Measurements from ENCODE around the gene CD300LB.
"Not testable (repeated sequence)": the region's sequence is repeated elsewhere in the genome, so short reads cannot be mapped to it uniquely, and the experiment has no call there.

The CD300LB gene

GRCh38 chr17:74563358-74563757 is 32.1 kb upstream of the CD300LB start:
- H3K4me3 ChIP-seq (ENCODE audit: control insufficient read depth in 1 of 7, extremely low read depth in 1 of 7, insufficient read depth in 4 of 7, low read depth in 2 of 7, low read length in 6 of 7): no peak overlapping the region
- H3K9me3 ChIP-seq (ENCODE audit: control extremely low read depth in 1 of 5, control insufficient read depth in 4 of 5, insufficient read depth in 2 of 5, low read depth in 1 of 5, low read length in 4 of 5): no peaks in the 10 kb centered on the region
- ChIA-PET CTCF (no interaction called here), POLR2A (no interaction called here)
- WGBS (ENCODE audit: insufficient coverage): 100% methylated on average over 1 of the region's 1 CpG
- no peaks in the 10 kb centered on the region for H3K36me3 ChIP-seq (ENCODE audit: control insufficient read depth in 4 of 4, insufficient read depth in 4 of 4, low read length in 3 of 4)
- no peak for DNase-seq
- H3K27me3 ChIP-seq (replicated peaks in 2 of 5; ENCODE audit: control insufficient read depth in 4 of 5, insufficient read depth in 5 of 5, low read length in 4 of 5): no peaks in the 10 kb centered on the region
- H3K27ac ChIP-seq (ENCODE audit: insufficient read depth in 1 of 2, low read depth in 1 of 2, low read length in 2 of 2, poor library complexity in 1 of 2, severe bottlenecking in 2 of 2): no peak overlapping the region
- H3K4me1 ChIP-seq (ENCODE audit: control extremely low read depth in 1 of 4, control insufficient read depth in 4 of 4, insufficient read depth in 4 of 4, low read length in 3 of 4): peaks cover 0 to 16% (median 8%) of the 10 kb centered on the region in 4 experiments

- ChIA-PET POLR2A (no interaction called here), CTCF (interaction anchor here (1.4 kb wide), 1 partner anchor 8 kb away, joined by 3 read pairs; no protein-coding TSS in a partner anchor)
- Histone ChIP-seq H3K36me3 (ENCODE audit: control insufficient read depth in 4 of 4, insufficient read depth in 4 of 4, low read length in 3 of 4) (no peaks in the 10 kb centered on the region), H3K27ac (ENCODE audit: insufficient read depth in 1 of 2, low read depth in 1 of 2, low read length in 2 of 2, poor library complexity in 1 of 2, severe bottlenecking in 2 of 2) (no peak overlapping the region), H3K4me1 (ENCODE audit: control extremely low read depth in 1 of 4, control insufficient read depth in 4 of 4, insufficient read depth in 4 of 4, low read length in 3 of 4) (peaks cover 0 to 8% (median 5%) of the 10 kb centered on the region in 4 experiments), H3K27me3 (replicated peaks in 2 of 5; ENCODE audit: control insufficient read depth in 4 of 5, insufficient read depth in 5 of 5, low read length in 4 of 5) (no peaks in the 10 kb centered on the region), H3K4me3 (ENCODE audit: control insufficient read depth in 1 of 7, extremely low read depth in 1 of 7, insufficient read depth in 4 of 7, low read depth in 2 of 7, low read length in 6 of 7) (no peak overlapping the region), H3K9me3 (ENCODE audit: control extremely low read depth in 1 of 5, control insufficient read depth in 4 of 5, insufficient read depth in 2 of 5, low read depth in 1 of 5, low read length in 4 of 5) (no peaks in the 10 kb centered on the region)
- peak in 1 of 3 donors; percentile 46 for DNase-seq
- 60% methylated on average over 2 of the region's 3 CpGs for WGBS (ENCODE audit: insufficient coverage)
Measured at GRCh38 chr17:74561586-74561985, 30.3 kb upstream of the CD300LB start.

GRCh38 chr17:74558882-74559519 is 27.7 kb upstream of the CD300LB start:
- Histone ChIP-seq H3K27ac (ENCODE audit: insufficient read depth in 1 of 2, low read depth in 1 of 2, low read length in 2 of 2, poor library complexity in 1 of 2, severe bottlenecking in 2 of 2) (no peak overlapping the region), H3K4me1 (ENCODE audit: control extremely low read depth in 1 of 4, control insufficient read depth in 4 of 4, insufficient read depth in 4 of 4, low read length in 3 of 4) (peaks cover 0 to 6% (median 2%) of the 10 kb centered on the region in 4 experiments), H3K36me3 (ENCODE audit: control insufficient read depth in 4 of 4, insufficient read depth in 4 of 4, low read length in 3 of 4) (no peaks in the 10 kb centered on the region), H3K9me3 (ENCODE audit: control extremely low read depth in 1 of 5, control insufficient read depth in 4 of 5, insufficient read depth in 2 of 5, low read depth in 1 of 5, low read length in 4 of 5) (no peaks in the 10 kb centered on the region), H3K27me3 (replicated peaks in 2 of 5; ENCODE audit: control insufficient read depth in 4 of 5, insufficient read depth in 5 of 5, low read length in 4 of 5) (no peaks in the 10 kb centered on the region), H3K4me3 (ENCODE audit: control insufficient read depth in 1 of 7, extremely low read depth in 1 of 7, insufficient read depth in 4 of 7, low read depth in 2 of 7, low read length in 6 of 7) (no peak overlapping the region)
- 38% methylated on average over 5 of the region's 6 CpGs for WGBS (ENCODE audit: insufficient coverage)
- ChIA-PET POLR2A (no interaction called here), CTCF (interaction anchor here (0.9 kb wide), 1 partner anchor 9 kb away, joined by 3 read pairs; the partner anchor contains the start of gene CD300H)
- peak in 1 of 3 donors; percentile 23 for DNase-seq

GRCh38 chr17:74558402-74558801 is 27.1 kb upstream of the CD300LB start:
- ChIA-PET CTCF (interaction anchor here (0.9 to 2.1 kb wide), 4 partner anchors 8 to 112 kb away, joined by 3 to 11 read pairs (median 4); partner anchors contain the start of gene CD300H), POLR2A (interaction anchor here (0.6 kb wide), 1 partner anchor 231 kb away, joined by 3 read pairs; no protein-coding TSS in a partner anchor)
- not testable (repeated sequence) for H3K27me3 ChIP-seq (replicated peaks in 2 of 5; ENCODE audit: control insufficient read depth in 4 of 5, insufficient read depth in 5 of 5, low read length in 4 of 5); H3K27ac ChIP-seq (ENCODE audit: insufficient read depth in 1 of 2, low read depth in 1 of 2, low read length in 2 of 2, poor library complexity in 1 of 2, severe bottlenecking in 2 of 2); H3K4me1 ChIP-seq (ENCODE audit: control extremely low read depth in 1 of 4, control insufficient read depth in 4 of 4, insufficient read depth in 4 of 4, low read length in 3 of 4); H3K9me3 ChIP-seq (ENCODE audit: control extremely low read depth in 1 of 5, control insufficient read depth in 4 of 5, insufficient read depth in 2 of 5, low read depth in 1 of 5, low read length in 4 of 5); DNase-seq; H3K36me3 ChIP-seq (ENCODE audit: control insufficient read depth in 4 of 4, insufficient read depth in 4 of 4, low read length in 3 of 4); H3K4me3 ChIP-seq (ENCODE audit: control insufficient read depth in 1 of 7, extremely low read depth in 1 of 7, insufficient read depth in 4 of 7, low read depth in 2 of 7, low read length in 6 of 7)
- 89% methylated on average over 4 of the region's 4 CpGs for WGBS (ENCODE audit: insufficient coverage)

GRCh38 chr17:74555427-74555940 is 24.2 kb upstream of the CD300LB start:
- ChIA-PET CTCF (interaction anchor here (1.0 kb wide), 1 partner anchor 10 kb away, joined by 3 read pairs; no protein-coding TSS in a partner anchor), POLR2A (no interaction called here)
- Histone ChIP-seq H3K36me3 (ENCODE audit: control insufficient read depth in 4 of 4, insufficient read depth in 4 of 4, low read length in 3 of 4) (no peaks in the 10 kb centered on the region), H3K4me1 (ENCODE audit: control extremely low read depth in 1 of 4, control insufficient read depth in 4 of 4, insufficient read depth in 4 of 4, low read length in 3 of 4) (peaks cover 0 to 6% (median 2%) of the 10 kb centered on the region in 4 experiments), H3K9me3 (ENCODE audit: control extremely low read depth in 1 of 5, control insufficient read depth in 4 of 5, insufficient read depth in 2 of 5, low read depth in 1 of 5, low read length in 4 of 5) (no peaks in the 10 kb centered on the region), H3K27ac (ENCODE audit: insufficient read depth in 1 of 2, low read depth in 1 of 2, low read length in 2 of 2, poor library complexity in 1 of 2, severe bottlenecking in 2 of 2) (no peak overlapping the region), H3K27me3 (replicated peaks in 2 of 5; ENCODE audit: control insufficient read depth in 4 of 5, insufficient read depth in 5 of 5, low read length in 4 of 5) (no peaks in the 10 kb centered on the region), H3K4me3 (ENCODE audit: control insufficient read depth in 1 of 7, extremely low read depth in 1 of 7, insufficient read depth in 4 of 7, low read depth in 2 of 7, low read length in 6 of 7) (no peak overlapping the region)
- 85% methylated on average over 5 of the region's 7 CpGs for WGBS (ENCODE audit: insufficient coverage)
- no peak for DNase-seq

- H3K9me3 ChIP-seq (ENCODE audit: control extremely low read depth in 1 of 5, control insufficient read depth in 4 of 5, insufficient read depth in 2 of 5, low read depth in 1 of 5, low read length in 4 of 5): no peaks in the 10 kb centered on the region
- CTCF ChIA-PET: no interaction called here
Measured at GRCh38 chr17:74554909-74555308, 23.6 kb upstream of the CD300LB start.

GRCh38 chr17:74552037-74552436 is 20.8 kb upstream of the CD300LB start:
- H3K27me3 ChIP-seq (replicated peaks in 2 of 5; ENCODE audit: control insufficient read depth in 4 of 5, insufficient read depth in 5 of 5, low read length in 4 of 5): no peaks in the 10 kb centered on the region
- 78% methylated on average over 7 of the region's 7 CpGs for WGBS (ENCODE audit: insufficient coverage)
- H3K9me3 ChIP-seq (ENCODE audit: control extremely low read depth in 1 of 5, control insufficient read depth in 4 of 5, insufficient read depth in 2 of 5, low read depth in 1 of 5, low read length in 4 of 5): no peaks in the 10 kb centered on the region
- H3K36me3 ChIP-seq (ENCODE audit: control insufficient read depth in 4 of 4, insufficient read depth in 4 of 4, low read length in 3 of 4): no peaks in the 10 kb centered on the region
- ChIA-PET CTCF (interaction anchor here (0.8 to 1.1 kb wide), 2 partner anchors 15 to 174 kb away, joined by 3 read pairs; no protein-coding TSS in a partner anchor), POLR2A (no interaction called here)
- H3K4me1 ChIP-seq (ENCODE audit: control extremely low read depth in 1 of 4, control insufficient read depth in 4 of 4, insufficient read depth in 4 of 4, low read length in 3 of 4): peaks cover 0 to 21% (median 11%) of the 10 kb centered on the region in 4 experiments
- DNase-seq: no peak
- H3K27ac ChIP-seq (ENCODE audit: insufficient read depth in 1 of 2, low read depth in 1 of 2, low read length in 2 of 2, poor library complexity in 1 of 2, severe bottlenecking in 2 of 2): no peak overlapping the region
- H3K4me3 ChIP-seq (ENCODE audit: control insufficient read depth in 1 of 7, extremely low read depth in 1 of 7, insufficient read depth in 4 of 7, low read depth in 2 of 7, low read length in 6 of 7): no peak overlapping the region

More at GRCh38 chr17:74554909-74555308, 23.6 kb upstream of the CD300LB start:
- POLR2A ChIA-PET: no interaction called here
- Histone ChIP-seq H3K4me3 (ENCODE audit: control insufficient read depth in 1 of 7, extremely low read depth in 1 of 7, insufficient read depth in 4 of 7, low read depth in 2 of 7, low read length in 6 of 7) (no peak overlapping the region), H3K36me3 (ENCODE audit: control insufficient read depth in 4 of 4, insufficient read depth in 4 of 4, low read length in 3 of 4) (no peaks in the 10 kb centered on the region), H3K4me1 (ENCODE audit: control extremely low read depth in 1 of 4, control insufficient read depth in 4 of 4, insufficient read depth in 4 of 4, low read length in 3 of 4) (peaks cover 0 to 6% (median 2%) of the 10 kb centered on the region in 4 experiments), H3K27ac (ENCODE audit: insufficient read depth in 1 of 2, low read depth in 1 of 2, low read length in 2 of 2, poor library complexity in 1 of 2, severe bottlenecking in 2 of 2) (no peak overlapping the region), H3K27me3 (replicated peaks in 2 of 5; ENCODE audit: control insufficient read depth in 4 of 5, insufficient read depth in 5 of 5, low read length in 4 of 5) (no peaks in the 10 kb centered on the region)
- no peak for DNase-seq
- whole genome bisulfite sequencing (ENCODE audit: insufficient coverage): 66% methylated on average over 4 of the region's 6 CpGs
